Chondrocyte (in vitro differentiated cells): Measurements from ENCODE around the gene KRTAP10-12. TPM values are rescaled to one million over a fixed set of nuclear protein-coding genes. Genes with fewer than 3 reads are reported as not detected.
"Not testable (repeated sequence)": the region's sequence is repeated elsewhere in the genome, so short reads cannot be mapped to it uniquely, and the experiment has no call there.

ENCODE experiments used
- DNase-seq: peaks from one replicate; pipeline ENCODE4 v3.0.0; 2021; ENCODE audit warnings: mixed read lengths, low spot score
- H3K27ac Mint-ChIP-seq: one replicate; pipeline ENCODE4 v1.8.0; 2021; ENCODE audit warnings: mild to moderate bottlenecking, moderate library complexity, mixed read lengths; ENCODE audit not compliant: unreplicated experiment
- H3K27me3 Mint-ChIP-seq: 2 replicates; pipeline ENCODE4 v1.8.0; 2021; ENCODE audit warnings: low read depth, mixed read lengths
- H3K36me3 Mint-ChIP-seq: 2 replicates; pipeline ENCODE4 v1.8.0; 2021; ENCODE audit warnings: low read depth, mixed read lengths
- H3K4me1 Mint-ChIP-seq: 2 replicates; pipeline ENCODE4 v1.8.0; 2021; ENCODE audit warnings: low read depth, mild to moderate bottlenecking, mixed read lengths
- H3K4me3 Mint-ChIP-seq: one replicate; pipeline ENCODE4 v1.8.0; 2021; ENCODE audit warnings: mild to moderate bottlenecking, moderate library complexity, mixed read lengths; ENCODE audit not compliant: unreplicated experiment
- H3K9me3 Mint-ChIP-seq: 2 replicates; pipeline ENCODE4 v1.8.0; 2021; ENCODE audit warnings: low read depth, mixed read lengths
- CTCF ChIP-seq: fragments of 200-600 bp; sonication (generic); IDR thresholded peaks from 2 replicates; pipeline ENCODE4 v1.5.0; 2021; ENCODE audit warnings: antibody characterized with exemption, mild to moderate bottlenecking, moderate library complexity
- long read RNA-seq: library from polyadenylated mRNA; stranded (forward); transcript quantifications from one replicate; pipeline ENCODE4 v2.0.0, GENCODE V29; 2021
- total RNA-seq: library from RNA; stranded (reverse); gene quantifications from 3 replicates; pipeline ENCODE4 v1.2.1, GENCODE V29; 2021

KRTAP10-12 gene
- not detected in 3 replicates for total RNA-seq
- long read RNA-seq: 0 reads

GRCh38 chr21:44697172-44697810, at the start of gene KRTAP10-12:
KRTAP10-12 (plus strand) TSS chr21:44697172; CDS start chr21:44697202, 30 bp downstream.
- not testable (repeated sequence) for H3K36me3 Mint-ChIP-seq, H3K4me3 Mint-ChIP-seq, H3K27ac Mint-ChIP-seq, DNase-seq
- Mint-ChIP-seq H3K27me3 (peaks cover 56% of the 10 kb centered on the region), H3K9me3 (peaks cover 19% of the 10 kb centered on the region), H3K4me1 (peaks cover 17% of the 10 kb centered on the region)

- H3K4me1 Mint-ChIP-seq: no peaks in the 10 kb centered on the region
- H3K4me3 Mint-ChIP-seq: no peak overlapping the region
- TF ChIP-seq CTCF: no peak
- no peak overlapping the region for H3K27ac Mint-ChIP-seq
- no peak for DNase-seq
- H3K9me3 Mint-ChIP-seq: peaks cover 26% of the 10 kb centered on the region
- H3K27me3 Mint-ChIP-seq: peaks cover 22% of the 10 kb centered on the region
- H3K36me3 Mint-ChIP-seq: peaks cover 6% of the 10 kb centered on the region
Measured at GRCh38 chr21:44647222-44647552, 49.8 kb upstream of the KRTAP10-12 start.

- Mint-ChIP-seq H3K4me1 (no peaks in the 10 kb centered on the region), H3K27ac (no peak overlapping the region)
- DNase-seq: no peak
Measured at GRCh38 chr21:44648557-44649311, 48.2 kb upstream of the KRTAP10-12 start.

GRCh38 chr21:44649521-44650100, 47.4 kb upstream of the KRTAP10-12 start:
- H3K9me3 Mint-ChIP-seq: peaks cover 5% of the 10 kb centered on the region
- no peak overlapping the region for H3K27ac Mint-ChIP-seq
- DNase-seq: no peak
- H3K4me3 Mint-ChIP-seq: no peak overlapping the region
- peaks cover 29% of the 10 kb centered on the region for H3K27me3 Mint-ChIP-seq
- no peak for TF ChIP-seq CTCF
- H3K36me3 Mint-ChIP-seq: peaks cover 6% of the 10 kb centered on the region
- no peaks in the 10 kb centered on the region for H3K4me1 Mint-ChIP-seq

More at GRCh38 chr21:44648557-44649311, 48.2 kb upstream of the KRTAP10-12 start:
- TF ChIP-seq CTCF: no peak
- Mint-ChIP-seq H3K4me3 (no peak overlapping the region), H3K9me3 (peaks cover 14% of the 10 kb centered on the region), H3K36me3 (peaks cover 6% of the 10 kb centered on the region), H3K27me3 (peaks cover 26% of the 10 kb centered on the region)

- no peaks in the 10 kb centered on the region for H3K4me1 Mint-ChIP-seq
- H3K27me3 Mint-ChIP-seq: peaks cover 30% of the 10 kb centered on the region
- no peak overlapping the region for H3K4me3 Mint-ChIP-seq
- H3K9me3 Mint-ChIP-seq: no peaks in the 10 kb centered on the region
- no peak for TF ChIP-seq CTCF
- DNase-seq: no peak
- no peak overlapping the region for H3K27ac Mint-ChIP-seq
- H3K36me3 Mint-ChIP-seq: peaks cover 1% of the 10 kb centered on the region
Measured at GRCh38 chr21:44650265-44650972, 46.6 kb upstream of the KRTAP10-12 start.
